ENCODE measurements around the gene SCUBE3.

The SCUBE3 gene

DNA sequence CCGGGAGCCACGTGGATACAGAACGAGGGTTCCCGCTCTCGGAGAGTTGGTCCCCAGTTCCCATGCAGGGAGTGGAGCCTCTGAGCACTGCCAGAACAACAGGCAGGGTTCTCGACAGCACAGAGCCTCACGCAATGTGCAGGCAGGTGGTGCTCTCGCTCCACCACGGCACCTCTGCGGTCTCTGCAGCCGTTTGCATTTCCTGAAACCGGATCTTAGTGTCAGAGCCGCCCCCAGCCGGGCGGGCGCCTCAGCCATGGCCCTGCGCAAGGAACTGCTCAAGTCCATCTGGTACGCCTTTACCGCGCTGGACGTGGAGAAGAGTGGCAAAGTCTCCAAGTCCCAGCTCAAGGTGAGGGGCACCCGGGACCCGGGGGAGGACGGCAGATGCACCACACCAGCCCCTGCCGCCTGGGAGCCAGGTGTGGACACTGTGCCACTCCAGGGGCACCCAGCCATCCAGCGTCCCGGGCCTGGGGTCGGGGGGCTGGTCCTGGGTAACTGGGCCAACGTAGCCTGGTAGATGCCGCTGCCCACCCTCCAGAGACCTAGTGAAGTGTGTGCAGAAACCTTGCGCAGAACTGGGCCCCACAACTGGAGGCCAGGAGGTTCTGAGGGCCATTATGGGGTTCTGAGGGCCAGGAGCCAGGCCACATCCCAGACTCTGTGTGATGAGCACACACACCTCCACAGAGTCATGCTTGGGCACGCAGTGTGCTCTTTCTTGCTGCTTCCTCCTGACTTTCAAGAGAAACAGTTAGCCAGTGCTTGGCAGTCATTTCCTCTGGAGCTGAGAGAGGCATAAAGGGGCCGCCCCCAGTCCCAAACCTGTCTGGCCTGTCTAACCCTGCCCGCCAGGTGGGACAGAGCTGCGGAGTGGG is 84.1 kb downstream of the SCUBE3 start, which contains the start of gene DEF6:
DEF6 (plus strand) TSS at position 218 of the 881 bp plus-strand sequence; CDS start at position 257, 39 bp downstream.
- in situ Hi-C loops (cut with MboI; ENCODE audit: low sequenced_read_pairs) = no loop called here

GRCh38 chr6:35298625-35299140 is 84.9 kb downstream of the SCUBE3 start:
- in situ Hi-C loops (cut with MboI; ENCODE audit: low sequenced_read_pairs) = no loop called here

- in situ Hi-C loops (cut with MboI; ENCODE audit: low sequenced_read_pairs) = no loop called here
These were observed 85.9 kb downstream of the SCUBE3 start for GRCh38 chr6:35299674-35300073.

DNA sequence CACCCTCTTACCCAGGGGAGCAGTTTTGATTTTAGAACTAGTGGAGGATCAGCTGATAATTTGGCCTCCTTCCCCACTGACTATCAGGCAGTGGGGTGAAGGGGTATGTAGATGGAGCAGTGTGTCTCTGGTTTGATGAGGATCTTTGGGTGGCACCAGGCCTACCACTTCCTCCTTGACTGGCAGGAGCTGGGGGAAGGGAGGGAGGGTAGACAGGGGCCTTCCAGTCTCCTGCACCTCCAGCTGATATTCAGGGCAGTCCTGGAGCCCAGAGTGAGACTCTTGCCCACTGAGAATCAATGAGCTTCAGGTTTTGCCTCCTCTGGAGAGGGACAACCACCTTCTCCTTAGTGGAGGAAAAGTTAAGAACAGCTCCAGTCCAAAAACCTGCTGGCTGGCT is 87.1 kb downstream of the SCUBE3 start:
- in situ Hi-C loops (cut with MboI; ENCODE audit: low sequenced_read_pairs) = no loop called here
